Measurements from ENCODE around the gene RWDD4.

RWDD4 gene

DNA sequence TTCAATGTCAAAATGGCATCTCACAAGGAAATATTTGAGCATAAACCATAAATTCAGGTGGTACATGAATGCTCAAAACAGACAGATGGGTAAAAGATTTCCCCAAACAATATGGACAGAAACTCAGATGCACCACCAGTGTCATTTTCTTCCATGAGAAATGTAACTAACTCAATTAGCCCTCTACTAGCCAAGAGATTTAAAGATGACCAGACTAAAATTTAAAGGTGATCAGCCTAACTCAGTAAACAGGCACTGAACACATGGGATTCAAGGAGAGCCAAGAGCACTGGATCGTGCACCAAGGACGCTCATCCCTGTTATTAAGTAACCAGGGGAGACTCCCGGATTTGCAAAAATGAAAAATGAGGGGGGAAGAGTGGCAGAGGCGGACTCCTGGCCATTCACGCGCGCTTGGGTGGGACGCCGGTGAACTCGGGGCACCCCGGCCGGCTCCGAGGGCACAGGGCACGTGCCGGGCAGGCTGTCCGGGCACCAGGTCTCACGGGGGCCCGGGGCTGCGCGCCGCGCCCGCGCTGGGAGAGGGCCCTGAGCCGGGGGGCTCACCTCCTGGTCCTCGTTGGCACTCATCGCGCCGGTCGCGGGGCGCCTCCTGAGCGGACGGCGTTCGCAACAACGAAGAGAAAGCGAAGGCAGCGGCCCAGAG is 490 bp downstream of the RWDD4 start:
- peak overlapping the region; percentile 43 for H3K27ac ChIP-seq (ENCODE audit: poor library complexity, severe bottlenecking)
- no peaks in the 10 kb centered on the region for H3K27me3 ChIP-seq (ENCODE audit: insufficient read depth, poor library complexity, severe bottlenecking)
- H3K4me1 ChIP-seq (ENCODE audit: insufficient read depth, poor library complexity, severe bottlenecking) = peaks cover 13% of the 10 kb centered on the region
- H3K4me3 ChIP-seq (ENCODE audit: severe bottlenecking) = peak overlapping the region; percentile 88
- ATAC-seq (ENCODE audit: low read depth) (peak; percentile 24), DNase-seq (ENCODE audit: low spot score) (no peak)
- TF ChIP-seq, protein P1, sequence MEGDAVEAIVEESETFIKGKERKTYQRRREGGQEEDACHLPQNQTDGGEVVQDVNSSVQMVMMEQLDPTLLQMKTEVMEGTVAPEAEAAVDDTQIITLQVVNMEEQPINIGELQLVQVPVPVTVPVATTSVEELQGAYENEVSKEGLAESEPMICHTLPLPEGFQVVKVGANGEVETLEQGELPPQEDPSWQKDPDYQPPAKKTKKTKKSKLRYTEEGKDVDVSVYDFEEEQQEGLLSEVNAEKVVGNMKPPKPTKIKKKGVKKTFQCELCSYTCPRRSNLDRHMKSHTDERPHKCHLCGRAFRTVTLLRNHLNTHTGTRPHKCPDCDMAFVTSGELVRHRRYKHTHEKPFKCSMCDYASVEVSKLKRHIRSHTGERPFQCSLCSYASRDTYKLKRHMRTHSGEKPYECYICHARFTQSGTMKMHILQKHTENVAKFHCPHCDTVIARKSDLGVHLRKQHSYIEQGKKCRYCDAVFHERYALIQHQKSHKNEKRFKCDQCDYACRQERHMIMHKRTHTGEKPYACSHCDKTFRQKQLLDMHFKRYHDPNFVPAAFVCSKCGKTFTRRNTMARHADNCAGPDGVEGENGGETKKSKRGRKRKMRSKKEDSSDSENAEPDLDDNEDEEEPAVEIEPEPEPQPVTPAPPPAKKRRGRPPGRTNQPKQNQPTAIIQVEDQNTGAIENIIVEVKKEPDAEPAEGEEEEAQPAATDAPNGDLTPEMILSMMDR (IDR thresholded peaks at IDR 0.05; ENCODE audit: poor library complexity, severe bottlenecking) = no peak
- H3K9me3 ChIP-seq (ENCODE audit: severe bottlenecking) = no peaks in the 10 kb centered on the region
- H3K36me3 ChIP-seq (ENCODE audit: low read depth) = peaks cover 24% of the 10 kb centered on the region

- TF ChIP-seq, protein P1 (IDR thresholded peaks at IDR 0.05; ENCODE audit: poor library complexity, severe bottlenecking) = no peak
- Histone ChIP-seq H3K4me1 (ENCODE audit: insufficient read depth, poor library complexity, severe bottlenecking) (peaks cover 13% of the 10 kb centered on the region), H3K36me3 (ENCODE audit: low read depth) (peaks cover 31% of the 10 kb centered on the region), H3K27me3 (ENCODE audit: insufficient read depth, poor library complexity, severe bottlenecking) (no peaks in the 10 kb centered on the region), H3K9me3 (ENCODE audit: severe bottlenecking) (no peaks in the 10 kb centered on the region), H3K27ac (ENCODE audit: poor library complexity, severe bottlenecking) (no peak overlapping the region), H3K4me3 (ENCODE audit: severe bottlenecking) (no peak overlapping the region)
- no peak for DNase-seq (ENCODE audit: low spot score)
- no peak for ATAC-seq (ENCODE audit: low read depth)
These were observed 1.4 kb downstream of the RWDD4 start for GRCh38 chr4:183657564-183657963.

DNA sequence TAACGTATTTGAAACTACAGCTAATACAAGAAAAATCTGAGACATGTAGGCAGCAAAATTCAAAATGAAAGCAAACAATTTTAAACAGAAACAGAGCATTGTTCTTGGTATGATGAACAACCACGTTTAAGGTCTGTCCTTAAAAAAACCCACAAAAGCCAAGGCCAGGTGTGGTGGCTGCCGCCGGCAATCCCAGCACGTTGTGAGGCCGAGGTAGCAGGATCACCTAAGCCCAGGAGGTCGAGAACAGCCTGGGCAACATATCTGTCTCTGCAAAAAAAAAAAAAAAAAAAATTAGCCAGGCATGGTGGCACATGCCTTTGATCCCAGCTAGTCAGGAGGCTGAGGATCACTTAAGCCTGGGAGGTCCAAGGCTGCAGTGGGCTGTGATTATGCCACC is 13.7 kb downstream of the RWDD4 start:
- DNase-seq (ENCODE audit: low spot score) = no peak
- H3K36me3 ChIP-seq (ENCODE audit: low read depth) = peaks cover 66% of the 10 kb centered on the region
- ATAC-seq (ENCODE audit: low read depth) = no peak
- H3K27ac ChIP-seq (ENCODE audit: poor library complexity, severe bottlenecking) = no peak overlapping the region
- TF ChIP-seq, protein P1 (IDR thresholded peaks at IDR 0.05; ENCODE audit: poor library complexity, severe bottlenecking) = no peak
- H3K9me3 ChIP-seq (ENCODE audit: severe bottlenecking) = no peaks in the 10 kb centered on the region
- H3K4me3 ChIP-seq (ENCODE audit: severe bottlenecking) = no peak overlapping the region
- no peaks in the 10 kb centered on the region for H3K4me1 ChIP-seq (ENCODE audit: insufficient read depth, poor library complexity, severe bottlenecking)
- H3K27me3 ChIP-seq (ENCODE audit: insufficient read depth, poor library complexity, severe bottlenecking) = no peaks in the 10 kb centered on the region

GRCh38 chr4:183639291-183639690 is 19.7 kb downstream of the RWDD4 start:
- peaks cover 16% of the 10 kb centered on the region for H3K36me3 ChIP-seq (ENCODE audit: low read depth)
- peaks cover 30% of the 10 kb centered on the region for H3K4me1 ChIP-seq (ENCODE audit: insufficient read depth, poor library complexity, severe bottlenecking)
- TF ChIP-seq, protein P1 (IDR thresholded peaks at IDR 0.05; ENCODE audit: poor library complexity, severe bottlenecking) = no peak
- DNase-seq (ENCODE audit: low spot score) (no peak), ATAC-seq (ENCODE audit: low read depth) (no peak)
- H3K27me3 ChIP-seq (ENCODE audit: insufficient read depth, poor library complexity, severe bottlenecking) = no peaks in the 10 kb centered on the region
- no peak overlapping the region for H3K4me3 ChIP-seq (ENCODE audit: severe bottlenecking)
- H3K9me3 ChIP-seq (ENCODE audit: severe bottlenecking) = no peaks in the 10 kb centered on the region
- H3K27ac ChIP-seq (ENCODE audit: poor library complexity, severe bottlenecking) = peak overlapping the region; percentile 29

GRCh38 chr4:183638436-183638835 is 20.5 kb downstream of the RWDD4 start:
- peaks cover 30% of the 10 kb centered on the region for H3K4me1 ChIP-seq (ENCODE audit: insufficient read depth, poor library complexity, severe bottlenecking)
- H3K27ac ChIP-seq (ENCODE audit: poor library complexity, severe bottlenecking) = peak overlapping the region; percentile 29
- H3K4me3 ChIP-seq (ENCODE audit: severe bottlenecking) = no peak overlapping the region
- ATAC-seq (ENCODE audit: low read depth) (peak; percentile 65), DNase-seq (ENCODE audit: low spot score) (no peak)
- peaks cover 10% of the 10 kb centered on the region for H3K36me3 ChIP-seq (ENCODE audit: low read depth)
- H3K9me3 ChIP-seq (ENCODE audit: severe bottlenecking) = no peaks in the 10 kb centered on the region
- TF ChIP-seq, protein P1 (IDR thresholded peaks at IDR 0.05; ENCODE audit: poor library complexity, severe bottlenecking) = no peak
- no peaks in the 10 kb centered on the region for H3K27me3 ChIP-seq (ENCODE audit: insufficient read depth, poor library complexity, severe bottlenecking)
